GM19099 (cell line): ENCODE measurements around the gene PNPLA1.

ENCODE experiments used
- POLR2A ChIP-seq: IDR thresholded peaks from 3 replicates; pipeline ENCODE4 v1.6.1; 2011; ENCODE audit warnings: low read depth; ENCODE audit not compliant: insufficient read length; ENCODE audit errors: extremely low read depth

PNPLA1 gene

GRCh38 chr6:36343109-36343680 lies 73.3 kb downstream of the PNPLA1 start:
- no peak for TF ChIP-seq POLR2A

GRCh38 chr6:36345681-36346466 lies 76.0 kb downstream of the PNPLA1 start:
- no peak for TF ChIP-seq POLR2A

- no peak for TF ChIP-seq POLR2A
Observed at GRCh38 chr6:36346486-36347273, 76.8 kb downstream of the PNPLA1 start.

- no peak for TF ChIP-seq POLR2A
Observed at GRCh38 chr6:36347621-36348020, 77.8 kb downstream of the PNPLA1 start.

GRCh38 chr6:36349240-36349639 lies 79.4 kb downstream of the PNPLA1 start:
- no peak for TF ChIP-seq POLR2A

- TF ChIP-seq POLR2A = no peak
Observed at GRCh38 chr6:36350082-36350481, 80.2 kb downstream of the PNPLA1 start.

- no peak for TF ChIP-seq POLR2A
Observed at GRCh38 chr6:36350681-36351571, 81.1 kb downstream of the PNPLA1 start.

- TF ChIP-seq POLR2A = no peak
Observed at GRCh38 chr6:36352477-36353157, 82.8 kb downstream of the PNPLA1 start.

- TF ChIP-seq POLR2A = no peak
Observed at GRCh38 chr6:36353411-36353915, 83.6 kb downstream of the PNPLA1 start.

GRCh38 chr6:36355819-36356218 lies 86.0 kb downstream of the PNPLA1 start:
- TF ChIP-seq POLR2A = no peak

GRCh38 chr6:36357872-36358225 lies 88.0 kb downstream of the PNPLA1 start:
- no peak for TF ChIP-seq POLR2A
